ENCODE measurements around the gene CCDC194. TPM values are rescaled to one million over a fixed set of nuclear protein-coding genes. Genes with fewer than 3 reads are reported as not detected.

CCDC194 gene
- total RNA-seq, 1 donor from 2014 or later = not detected

GRCh38 chr19:17346109-17346671 lies 47.8 kb downstream of the CCDC194 start:
- TF ChIP-seq, protein P1, sequence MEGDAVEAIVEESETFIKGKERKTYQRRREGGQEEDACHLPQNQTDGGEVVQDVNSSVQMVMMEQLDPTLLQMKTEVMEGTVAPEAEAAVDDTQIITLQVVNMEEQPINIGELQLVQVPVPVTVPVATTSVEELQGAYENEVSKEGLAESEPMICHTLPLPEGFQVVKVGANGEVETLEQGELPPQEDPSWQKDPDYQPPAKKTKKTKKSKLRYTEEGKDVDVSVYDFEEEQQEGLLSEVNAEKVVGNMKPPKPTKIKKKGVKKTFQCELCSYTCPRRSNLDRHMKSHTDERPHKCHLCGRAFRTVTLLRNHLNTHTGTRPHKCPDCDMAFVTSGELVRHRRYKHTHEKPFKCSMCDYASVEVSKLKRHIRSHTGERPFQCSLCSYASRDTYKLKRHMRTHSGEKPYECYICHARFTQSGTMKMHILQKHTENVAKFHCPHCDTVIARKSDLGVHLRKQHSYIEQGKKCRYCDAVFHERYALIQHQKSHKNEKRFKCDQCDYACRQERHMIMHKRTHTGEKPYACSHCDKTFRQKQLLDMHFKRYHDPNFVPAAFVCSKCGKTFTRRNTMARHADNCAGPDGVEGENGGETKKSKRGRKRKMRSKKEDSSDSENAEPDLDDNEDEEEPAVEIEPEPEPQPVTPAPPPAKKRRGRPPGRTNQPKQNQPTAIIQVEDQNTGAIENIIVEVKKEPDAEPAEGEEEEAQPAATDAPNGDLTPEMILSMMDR (conservative IDR thresholded peaks at IDR 0.05) = peak; percentile 97
- no peak overlapping the region for H3K27ac Mint-ChIP-seq (ENCODE audit: unreplicated experiment)
- H3K36me3 Mint-ChIP-seq (ENCODE audit: low read depth) = no peaks in the 10 kb centered on the region
- no peaks in the 10 kb centered on the region for H3K9me3 Mint-ChIP-seq
- peak; percentile 90 for DNase-seq (ENCODE audit: low read depth, low spot score)
- H3K27me3 Mint-ChIP-seq (ENCODE audit: low read depth) = no peaks in the 10 kb centered on the region
- peaks cover 20% of the 10 kb centered on the region for H3K4me1 Mint-ChIP-seq
- H3K4me3 Mint-ChIP-seq = peak overlapping the region; percentile 69

DNA sequence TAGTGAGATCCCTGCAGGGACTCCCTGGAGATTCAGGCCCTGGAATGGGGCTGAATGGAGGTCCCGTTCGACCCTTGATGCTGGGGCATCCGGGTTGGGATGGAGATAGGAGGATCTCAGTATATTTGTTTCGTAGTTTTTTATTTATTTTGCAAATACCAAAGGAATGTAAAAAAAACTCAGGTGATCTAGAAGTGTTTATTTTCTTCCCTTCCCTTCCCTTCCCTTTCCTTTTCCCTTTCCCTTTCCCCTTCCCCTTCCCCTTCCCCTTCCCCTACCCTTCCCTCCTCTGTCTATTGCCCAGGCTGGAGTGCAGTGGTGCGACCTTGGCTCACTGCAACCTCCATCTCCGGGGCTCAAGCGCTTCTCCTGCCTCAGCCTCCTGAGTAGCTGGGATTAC lies 52.2 kb downstream of the CCDC194 start:
- Mint-ChIP-seq H3K27me3 (ENCODE audit: low read depth) (no peaks in the 10 kb centered on the region), H3K4me1 (peaks cover 11% of the 10 kb centered on the region), H3K27ac (ENCODE audit: unreplicated experiment) (no peak overlapping the region), H3K36me3 (ENCODE audit: low read depth) (no peaks in the 10 kb centered on the region), H3K9me3 (no peaks in the 10 kb centered on the region), H3K4me3 (peak overlapping the region; percentile 44)
- TF ChIP-seq, protein P1 (conservative IDR thresholded peaks at IDR 0.05) = no peak
- DNase-seq (ENCODE audit: low read depth, low spot score) = no peak

DNA sequence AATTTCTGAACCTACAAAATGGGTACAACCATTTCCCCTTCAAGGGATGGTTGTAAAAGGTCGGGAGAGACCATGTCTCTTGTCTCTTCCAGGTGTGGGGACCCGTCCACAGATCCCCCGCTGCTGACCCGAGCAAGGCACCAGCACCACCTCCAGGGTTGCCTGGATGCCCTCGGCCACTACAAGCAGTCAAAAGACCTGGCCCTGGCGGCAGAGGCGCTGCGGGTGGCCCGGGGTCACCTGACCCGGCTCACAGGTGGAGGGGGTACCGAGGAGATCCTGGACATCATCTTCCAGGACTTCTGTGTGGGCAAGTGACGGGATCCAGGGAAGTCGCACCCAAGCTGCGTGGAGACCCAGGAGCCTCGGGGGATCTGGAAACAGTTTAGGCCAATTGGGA lies 52.6 kb downstream of the CCDC194 start:
- peaks cover 10% of the 10 kb centered on the region for H3K4me1 Mint-ChIP-seq
- no peak overlapping the region for H3K27ac Mint-ChIP-seq (ENCODE audit: unreplicated experiment)
- no peaks in the 10 kb centered on the region for H3K36me3 Mint-ChIP-seq (ENCODE audit: low read depth)
- peak overlapping the region; percentile 44 for H3K4me3 Mint-ChIP-seq
- no peaks in the 10 kb centered on the region for H3K9me3 Mint-ChIP-seq
- DNase-seq (ENCODE audit: low read depth, low spot score) = no peak
- no peaks in the 10 kb centered on the region for H3K27me3 Mint-ChIP-seq (ENCODE audit: low read depth)
- TF ChIP-seq, protein P1 (conservative IDR thresholded peaks at IDR 0.05) = no peak

- Mint-ChIP-seq H3K27ac (ENCODE audit: unreplicated experiment) (no peak overlapping the region), H3K9me3 (no peaks in the 10 kb centered on the region), H3K4me1 (peaks cover 6% of the 10 kb centered on the region), H3K27me3 (ENCODE audit: low read depth) (no peaks in the 10 kb centered on the region), H3K36me3 (ENCODE audit: low read depth) (no peaks in the 10 kb centered on the region), H3K4me3 (no peak overlapping the region)
- TF ChIP-seq, protein P1 (conservative IDR thresholded peaks at IDR 0.05) = no peak
- no peak for DNase-seq (ENCODE audit: low read depth, low spot score)
These were observed 53.1 kb downstream of the CCDC194 start for GRCh38 chr19:17340871-17341357.

Other genes with a start within 250 kb of the CCDC194 start
- gene USE1, start 178.8 kb downstream of the CCDC194 start, total RNA-seq = 15.7 and 17.6 TPM in 2 replicates
- gene OCEL1, start 168.0 kb downstream of the CCDC194 start, total RNA-seq = 10.4 and 12.0 TPM in 2 replicates
- gene NR2F6, start 148.3 kb downstream of the CCDC194 start, total RNA-seq = 52.8 and 57.6 TPM in 2 replicates
- 0.23 and 0.57 TPM in 2 replicates for gene USHBP1, start 129.5 kb downstream of the CCDC194 start, total RNA-seq
- gene BABAM1, start 126.8 kb downstream of the CCDC194 start, total RNA-seq = 79.1 and 89.3 TPM in 2 replicates
- gene ANKLE1, start 112.3 kb downstream of the CCDC194 start, total RNA-seq = 4.5 and 4.9 TPM in 2 replicates
- 8.1 and 8.5 TPM in 2 replicates for gene ABHD8, start 90.8 kb downstream of the CCDC194 start, total RNA-seq
- 73.4 and 74.2 TPM in 2 replicates for gene MRPL34, start 88.3 kb downstream of the CCDC194 start, total RNA-seq
- gene DDA1, start 84.6 kb downstream of the CCDC194 start, total RNA-seq = 44.9 and 49.9 TPM in 2 replicates
- 37.4 and 43.3 TPM in 2 replicates for gene ANO8, start 59.3 kb downstream of the CCDC194 start, total RNA-seq
- 57.8 TPM in 2 replicates for gene GTPBP3, start 56.6 kb downstream of the CCDC194 start, total RNA-seq
- gene PLVAP, start 16.9 kb downstream of the CCDC194 start, total RNA-seq = 0.82 and 1.8 TPM in 2 replicates
- not detected in 2 replicates for gene BST2, start 11.4 kb upstream of the CCDC194 start, total RNA-seq
- 47.6 and 48.1 TPM in 2 replicates for gene MVB12A, start 25.9 kb upstream of the CCDC194 start, total RNA-seq
- gene TMEM221, start 54.5 kb upstream of the CCDC194 start, total RNA-seq = 0.71 and 0.96 TPM in 2 replicates
- not detected in 2 replicates for gene NXNL1, start 66.7 kb upstream of the CCDC194 start, total RNA-seq
- 17.4 and 17.9 TPM in 2 replicates for gene SLC27A1, start 76.3 kb upstream of the CCDC194 start, total RNA-seq
- gene PGLS, start 117.5 kb upstream of the CCDC194 start, total RNA-seq = 91.2 and 99.7 TPM in 2 replicates
- 78.4 and 81.7 TPM in 2 replicates for gene COLGALT1, start 161.5 kb upstream of the CCDC194 start, total RNA-seq